HCT116 (cell line): ENCODE measurements around the gene MIER2.

Experiments
- CEBPB ChIP-seq: IDR thresholded peaks from 2 replicates; pipeline ENCODE4 v1.6.1; 2012; ENCODE audit warnings: low read depth
- ELF1 ChIP-seq: IDR thresholded peaks from 2 replicates; pipeline ENCODE4 v1.6.1; 2012; ENCODE audit warnings: low read depth, borderline replicate concordance
- EZH2 ChIP-seq: fragments of 200-600 bp; sonication (generic); IDR thresholded peaks from 2 replicates; pipeline ENCODE4 v1.6.1; 2017; ENCODE audit warnings: antibody characterized with exemption, mixed run types
- EZH2phosphoT487 ChIP-seq: fragments of 200-600 bp; IDR thresholded peaks from 2 replicates; pipeline ENCODE4 v1.6.1; 2018; ENCODE audit warnings: antibody characterized with exemption, borderline replicate concordance
- JUND ChIP-seq: IDR thresholded peaks from 2 replicates; pipeline ENCODE4 v1.6.1; 2012
- POLR2A ChIP-seq: IDR thresholded peaks from 2 replicates; pipeline ENCODE4 v1.7.0; 2011; ENCODE audit warnings: borderline replicate concordance; ENCODE audit not compliant: insufficient read depth, insufficient read length; ENCODE audit errors: extremely low read depth
- POLR2AphosphoS5 ChIP-seq: IDR thresholded peaks from 2 replicates; pipeline ENCODE4 v1.6.1; 2011; ENCODE audit warnings: mild to moderate bottlenecking, low read depth, low read length, moderate library complexity
- REST ChIP-seq: IDR thresholded peaks from 2 replicates; pipeline ENCODE4 v1.6.1; 2012; ENCODE audit warnings: low read depth
- SIN3A ChIP-seq: IDR thresholded peaks from 2 replicates; pipeline ENCODE4 v1.6.1; 2012; ENCODE audit warnings: low read depth
- YY1 ChIP-seq: IDR thresholded peaks from 2 replicates; pipeline ENCODE4 v1.6.1; 2011; ENCODE audit warnings: low read length, low read depth, moderate library complexity, mild to moderate bottlenecking; ENCODE audit not compliant: insufficient replicate concordance; ENCODE audit errors: extremely low read depth
- TF ChIP-seq, protein P1 (sequence below), 3 experiments: fragments of 200-600 bp in 1 of 3; sonication (generic) in 1 of 3; IDR thresholded peaks in 2 of 3; conservative IDR thresholded peaks in 1 of 3; 2 replicates each; pipeline ENCODE4 v1.5.1; 2012 to 2017; ENCODE audit warnings: low read depth in 2 of 3, low read length in 2 of 3, antibody characterized with exemption in 1 of 3, borderline replicate concordance in 1 of 3, control low read depth in 1 of 3, mild to moderate bottlenecking in 1 of 3, mixed read lengths in 1 of 3, mixed run types in 1 of 3, moderate library complexity in 1 of 3; ENCODE audit not compliant: insufficient read depth in 1 of 3
- TF ChIP-seq, protein P2 (sequence below): IDR thresholded peaks from 2 replicates; pipeline ENCODE4 v1.6.1; 2012

- TF ChIP-seq, protein P1, sequence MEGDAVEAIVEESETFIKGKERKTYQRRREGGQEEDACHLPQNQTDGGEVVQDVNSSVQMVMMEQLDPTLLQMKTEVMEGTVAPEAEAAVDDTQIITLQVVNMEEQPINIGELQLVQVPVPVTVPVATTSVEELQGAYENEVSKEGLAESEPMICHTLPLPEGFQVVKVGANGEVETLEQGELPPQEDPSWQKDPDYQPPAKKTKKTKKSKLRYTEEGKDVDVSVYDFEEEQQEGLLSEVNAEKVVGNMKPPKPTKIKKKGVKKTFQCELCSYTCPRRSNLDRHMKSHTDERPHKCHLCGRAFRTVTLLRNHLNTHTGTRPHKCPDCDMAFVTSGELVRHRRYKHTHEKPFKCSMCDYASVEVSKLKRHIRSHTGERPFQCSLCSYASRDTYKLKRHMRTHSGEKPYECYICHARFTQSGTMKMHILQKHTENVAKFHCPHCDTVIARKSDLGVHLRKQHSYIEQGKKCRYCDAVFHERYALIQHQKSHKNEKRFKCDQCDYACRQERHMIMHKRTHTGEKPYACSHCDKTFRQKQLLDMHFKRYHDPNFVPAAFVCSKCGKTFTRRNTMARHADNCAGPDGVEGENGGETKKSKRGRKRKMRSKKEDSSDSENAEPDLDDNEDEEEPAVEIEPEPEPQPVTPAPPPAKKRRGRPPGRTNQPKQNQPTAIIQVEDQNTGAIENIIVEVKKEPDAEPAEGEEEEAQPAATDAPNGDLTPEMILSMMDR (IDR thresholded peaks at IDR 0.05 in 2 of 3, conservative IDR thresholded peaks at IDR 0.05 in 1 of 3; ENCODE audit: borderline replicate concordance in 1 of 3, insufficient read depth in 1 of 3, low read depth in 2 of 3, low read length in 2 of 3) = no peak
- TF ChIP-seq YY1 (no peak), JUND (no peak), POLR2A (no peak), REST (no peak), POLR2AphosphoS5 (no peak), ELF1 (no peak), EZH2 (no peak), EZH2phosphoT487 (no peak), CEBPB (no peak), SIN3A (no peak)
- TF ChIP-seq, protein P2, sequence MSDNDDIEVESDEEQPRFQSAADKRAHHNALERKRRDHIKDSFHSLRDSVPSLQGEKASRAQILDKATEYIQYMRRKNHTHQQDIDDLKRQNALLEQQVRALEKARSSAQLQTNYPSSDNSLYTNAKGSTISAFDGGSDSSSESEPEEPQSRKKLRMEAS = no peak
These were observed 61.2 kb downstream of the MIER2 start for GRCh38 chr19:283395-283794.
